HG02840 (cell line): ENCODE results near the gene SSBP3.

ENCODE experiments used
- ATAC-seq: cut with Tn5 transposase; IDR thresholded peaks from one replicate; pipeline ENCODE4 v1.9.1; 2021; ENCODE audit warnings: mild to moderate bottlenecking, moderate library complexity, moderate number of reproducible peaks; ENCODE audit not compliant: unreplicated experiment, low FRiP score

SSBP3 gene

GRCh38 chr1:54256522-54257345, 149.5 kb downstream of the SSBP3 start:
- no peak for ATAC-seq

DNA sequence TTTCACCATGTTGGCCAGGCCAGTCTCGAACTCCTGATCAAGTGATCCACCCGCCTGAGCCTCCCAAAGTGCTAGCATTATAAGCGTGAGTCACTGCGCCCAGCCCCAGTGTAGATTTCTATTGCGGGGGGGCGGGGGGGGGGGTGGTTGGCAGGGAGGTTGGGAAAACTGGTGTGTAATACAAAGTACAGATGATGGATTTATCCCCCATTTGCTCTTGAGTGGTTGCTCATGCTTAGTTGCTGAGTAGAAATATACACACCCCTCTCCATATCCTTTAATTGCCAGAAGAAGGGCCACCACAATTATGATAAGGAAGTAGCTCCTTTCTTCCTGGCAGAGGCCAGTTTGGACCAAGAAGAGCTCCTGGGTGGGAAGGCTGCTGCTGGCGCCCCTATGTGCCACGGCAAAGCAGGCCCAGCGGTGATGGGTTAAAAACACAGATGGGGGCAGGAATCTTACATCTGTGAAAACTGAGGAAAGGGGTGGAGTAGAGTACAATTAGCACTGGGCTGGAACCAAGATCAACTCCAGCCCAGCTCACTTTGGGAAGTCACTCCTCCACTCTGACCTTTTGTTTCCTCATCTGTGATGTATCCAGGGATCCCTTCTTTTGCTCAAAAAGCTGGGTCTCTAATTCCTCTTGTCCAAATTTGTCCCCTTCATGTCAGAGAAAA, 151.0 kb downstream of the SSBP3 start:
- ATAC-seq: no peak

DNA sequence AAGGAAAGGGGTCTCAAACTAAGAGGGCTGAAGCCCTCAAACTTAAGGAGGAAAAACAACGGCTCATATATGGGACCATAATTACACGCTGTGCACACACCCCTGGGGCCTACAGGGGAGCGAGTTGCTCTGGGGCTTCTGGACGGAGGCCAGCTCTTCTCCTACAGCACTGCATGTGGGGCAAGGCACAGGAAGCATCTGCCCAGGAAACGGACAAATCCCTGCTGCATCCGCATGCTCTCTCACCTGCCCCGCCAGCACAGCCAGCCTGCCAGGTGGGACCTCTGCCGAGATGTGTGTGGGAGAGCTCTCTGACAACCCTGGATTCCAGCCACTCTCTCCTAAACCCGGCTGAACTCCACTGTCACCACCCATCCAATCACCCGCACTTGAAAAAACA, 152.1 kb downstream of the SSBP3 start:
- no peak for ATAC-seq

GRCh38 chr1:54253480-54253879, 152.7 kb downstream of the SSBP3 start:
- no peak for ATAC-seq

- ATAC-seq: no peak
Observed at GRCh38 chr1:54252371-54252936, 153.7 kb downstream of the SSBP3 start.

DNA sequence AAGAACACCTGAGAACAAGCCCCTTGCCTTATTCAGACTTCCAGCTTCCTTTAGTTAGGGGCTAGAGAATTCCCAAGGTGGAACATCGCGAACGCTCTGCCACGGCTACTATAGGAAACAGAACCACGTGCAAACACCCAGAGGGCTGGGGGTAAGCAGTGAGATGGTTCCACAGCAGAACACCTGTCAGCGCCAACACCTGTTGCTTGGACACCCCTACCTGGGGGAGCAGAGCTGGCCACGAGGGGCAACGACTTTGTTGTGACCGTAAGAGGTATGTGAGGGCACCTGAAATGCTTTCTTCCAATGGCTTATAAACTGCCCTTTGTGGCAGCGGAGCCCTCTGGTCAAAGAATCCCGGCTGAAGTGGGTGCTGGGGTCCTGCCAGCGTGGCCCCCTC, 155.5 kb downstream of the SSBP3 start:
- no peak for ATAC-seq

GRCh38 chr1:54249819-54250435, 156.3 kb downstream of the SSBP3 start:
- no peak for ATAC-seq

- ATAC-seq: no peak
Observed at GRCh38 chr1:54248966-54249365, 157.2 kb downstream of the SSBP3 start.

DNA sequence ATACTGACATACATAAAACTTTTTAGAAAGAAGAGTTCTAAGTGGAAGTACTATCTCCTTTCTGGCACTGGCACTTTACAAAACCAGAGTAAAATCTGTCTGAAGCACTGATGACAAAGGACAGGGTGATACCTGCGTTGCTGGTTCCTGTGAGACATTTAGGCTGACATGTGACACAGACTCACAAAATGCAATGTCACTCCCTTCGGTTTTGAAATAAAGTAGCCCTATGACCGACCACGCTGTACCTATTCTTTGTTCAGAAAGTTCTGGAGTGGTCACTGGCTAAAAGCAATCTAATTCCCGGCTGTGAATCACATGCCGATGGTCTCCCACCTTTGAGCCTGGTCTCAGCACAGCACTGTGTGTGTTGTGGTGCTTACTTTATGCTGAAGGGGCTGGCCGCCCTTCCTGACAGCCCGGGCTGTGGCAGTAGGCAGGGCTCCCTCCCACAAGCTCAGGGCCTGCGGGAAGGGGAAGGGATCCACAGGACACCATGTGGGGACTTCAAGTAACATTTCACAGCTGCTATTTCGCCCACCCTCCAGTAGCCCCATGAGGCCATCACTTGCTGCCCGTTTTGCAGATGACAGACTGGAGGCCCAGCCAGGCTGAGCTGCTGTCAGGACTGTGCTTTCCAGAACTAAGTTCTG, 158.2 kb downstream of the SSBP3 start:
- ATAC-seq: no peak

GRCh38 chr1:54246116-54246721, 160.0 kb downstream of the SSBP3 start:
- ATAC-seq: no peak

GRCh38 chr1:54245501-54245900, 160.7 kb downstream of the SSBP3 start:
- ATAC-seq: no peak

DNA sequence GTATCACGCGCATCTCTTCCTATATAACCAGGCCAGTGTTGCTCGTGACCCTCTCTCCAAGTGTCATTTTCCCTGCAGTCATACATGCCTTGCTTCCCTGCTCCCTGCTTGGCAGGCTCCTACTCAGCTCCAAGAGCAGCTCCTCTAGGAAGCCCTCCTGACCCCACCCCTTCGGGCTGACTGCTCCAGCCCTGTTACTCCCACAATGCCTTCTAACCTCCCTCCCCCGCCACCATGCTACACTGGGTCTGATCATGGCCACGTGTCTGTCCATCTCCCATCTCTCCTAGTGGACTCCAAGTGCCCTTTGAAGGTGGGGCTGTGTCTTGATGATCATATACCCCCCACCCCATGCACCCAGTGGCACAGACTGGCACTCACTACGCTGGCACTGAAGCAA, 161.5 kb downstream of the SSBP3 start:
- no peak for ATAC-seq

GRCh38 chr1:54243022-54243421, 163.2 kb downstream of the SSBP3 start:
- no peak for ATAC-seq

- ATAC-seq: no peak
Observed at GRCh38 chr1:54241364-54241763, 164.8 kb downstream of the SSBP3 start.

GRCh38 chr1:54240741-54241335, 165.4 kb downstream of the SSBP3 start:
- ATAC-seq: no peak

GRCh38 chr1:54239631-54240031, 166.6 kb downstream of the SSBP3 start:
- no peak for ATAC-seq

GRCh38 chr1:54239035-54239383, 167.2 kb downstream of the SSBP3 start:
- no peak for ATAC-seq

- no peak for ATAC-seq
Observed at GRCh38 chr1:54238353-54239034, 167.7 kb downstream of the SSBP3 start.

- no peak for ATAC-seq
Observed at GRCh38 chr1:54237586-54237985, 168.6 kb downstream of the SSBP3 start.
